WTC11 (cell line): ENCODE data around the gene WTIP. TPM values are rescaled to one million over a fixed set of nuclear protein-coding genes. Genes with fewer than 3 reads are reported as not detected.

Source experiments
- ATF6 ChIP-seq: sonication (generic); formaldehyde crosslinking; IDR thresholded peaks from 2 replicates; pipeline ENCODE4 v1.8.1; 2023; ENCODE audit warnings: mild to moderate bottlenecking, missing genetic modification reagents
- FOXJ3 ChIP-seq: sonication (generic); formaldehyde crosslinking; IDR thresholded peaks from 2 replicates; pipeline ENCODE4 v1.9.0; 2021; ENCODE audit warnings: missing genetic modification reagents, mild to moderate bottlenecking, borderline replicate concordance
- GRHL2 ChIP-seq: fragments of 250-450 bp; sonication (Bioruptor Pico); IDR thresholded peaks from 2 replicates; pipeline ENCODE4 v1.8.0; 2022; ENCODE audit warnings: mild to moderate bottlenecking, moderate library complexity; ENCODE audit not compliant: insufficient replicate concordance, severe bottlenecking
- GTF2I ChIP-seq: fragments of 250-450 bp; sonication (Bioruptor Pico); conservative IDR thresholded peaks from 2 replicates; pipeline ENCODE4 v1.4.0; 2021; ENCODE audit warnings: mild to moderate bottlenecking
- JAZF1 ChIP-seq: fragments of 250-450 bp; sonication (Bioruptor Pico); IDR thresholded peaks from 2 replicates; pipeline ENCODE4 v1.9.0; 2021; ENCODE audit warnings: moderate library complexity, mild to moderate bottlenecking, inconsistent platforms
- KAT7 ChIP-seq: sonication (generic); formaldehyde crosslinking; IDR thresholded peaks from 2 replicates; pipeline ENCODE4 v1.8.1; 2023; ENCODE audit warnings: missing genetic modification reagents, mild to moderate bottlenecking, borderline replicate concordance
- NFYB ChIP-seq: sonication (generic); formaldehyde crosslinking; conservative IDR thresholded peaks from 2 replicates; pipeline ENCODE4 v1.8.0; 2022; ENCODE audit warnings: low read depth, missing genetic modification reagents
- PRDM15 ChIP-seq: sonication (generic); formaldehyde crosslinking; IDR thresholded peaks from 2 replicates; pipeline ENCODE4 v1.8.0; 2022; ENCODE audit warnings: missing genetic modification reagents
- PREB ChIP-seq: sonication (generic); formaldehyde crosslinking; IDR thresholded peaks from 2 replicates; pipeline ENCODE4 v1.8.1; 2022; ENCODE audit warnings: mild to moderate bottlenecking, missing genetic modification reagents, moderate library complexity, borderline replicate concordance
- RELA ChIP-seq: sonication (generic); formaldehyde crosslinking; IDR thresholded peaks from 2 replicates; pipeline ENCODE4 v1.8.1; 2022; ENCODE audit warnings: missing genetic modification reagents, mild to moderate bottlenecking, borderline replicate concordance
- SOX15 ChIP-seq: fragments of 250-450 bp; sonication (Bioruptor Pico); IDR thresholded peaks from 2 replicates; pipeline ENCODE4 v1.9.0; 2021; ENCODE audit warnings: mild to moderate bottlenecking
- SP1 ChIP-seq: sonication (generic); formaldehyde crosslinking; conservative IDR thresholded peaks from 2 replicates; pipeline ENCODE4 v1.8.1; 2022; ENCODE audit warnings: missing genetic modification reagents
- TCF7 ChIP-seq: sonication (generic); formaldehyde crosslinking; IDR thresholded peaks from 2 replicates; pipeline ENCODE4 v1.8.0; 2022; ENCODE audit warnings: mild to moderate bottlenecking, low read depth, missing genetic modification reagents, moderate library complexity
- ZBTB21 ChIP-seq: sonication (generic); formaldehyde crosslinking; IDR thresholded peaks from 2 replicates; pipeline ENCODE4 v1.8.1; 2023; ENCODE audit warnings: mild to moderate bottlenecking, missing genetic modification reagents, borderline replicate concordance
- ZNF219 ChIP-seq: sonication (generic); formaldehyde crosslinking; IDR thresholded peaks from 2 replicates; pipeline ENCODE4 v1.8.0; 2023; ENCODE audit warnings: missing genetic modification reagents, mild to moderate bottlenecking, borderline replicate concordance
- ZNF232 ChIP-seq: sonication (generic); formaldehyde crosslinking; IDR thresholded peaks from 2 replicates; pipeline ENCODE4 v1.8.0; 2022; ENCODE audit warnings: mild to moderate bottlenecking, missing genetic modification reagents
- ZNF281 ChIP-seq: sonication (generic); formaldehyde crosslinking; IDR thresholded peaks from 2 replicates; pipeline ENCODE4 v1.8.0; 2023; ENCODE audit warnings: mild to moderate bottlenecking, missing genetic modification reagents
- ZNF423 ChIP-seq: fragments of 250-450 bp; sonication (Bioruptor Pico); IDR thresholded peaks from 2 replicates; pipeline ENCODE4 v2.1.2; 2022; ENCODE audit warnings: mild to moderate bottlenecking, moderate library complexity
- ZNF425 ChIP-seq: fragments of 250-450 bp; sonication (Bioruptor Pico); conservative IDR thresholded peaks from 2 replicates; pipeline ENCODE4 v1.9.0; 2021; ENCODE audit warnings: mild to moderate bottlenecking
- ZNF512 ChIP-seq: sonication (generic); formaldehyde crosslinking; IDR thresholded peaks from 2 replicates; pipeline ENCODE4 v1.8.1; 2022; ENCODE audit warnings: missing genetic modification reagents, borderline replicate concordance
- total RNA-seq: library from RNA; stranded (reverse); gene quantifications from 3 replicates; pipeline ENCODE4 v1.2.3, GENCODE V29; 2021
- TF ChIP-seq, protein P1 (sequence below): fragments of 250-450 bp; sonication (Bioruptor Pico); IDR thresholded peaks from 2 replicates; pipeline ENCODE4 v1.9.0; 2021; ENCODE audit warnings: moderate library complexity, mild to moderate bottlenecking, inconsistent platforms, borderline replicate concordance

WTIP gene
- total RNA-seq, 1 experiment from 2014 or later: 14.3 TPM

GRCh38 chr19:34501339-34502320 is 20.1 kb downstream of the WTIP start (continued):
- TF ChIP-seq ZNF281 (no peak), PRDM15 (CRISPR knock-in tag) (no peak), GRHL2 (CRISPR knock-in tag) (no peak), SOX15 (CRISPR knock-in tag) (no peak), GTF2I (CRISPR knock-in tag) (no peak), TCF7 (no peak), PREB (CRISPR knock-in tag) (no peak), RELA (no peak), ZNF512 (CRISPR knock-in tag) (no peak), FOXJ3 (CRISPR knock-in tag) (no peak), ATF6 (CRISPR knock-in tag) (no peak), ZNF423 (CRISPR knock-in tag) (peak; percentile 86), SP1 (CRISPR knock-in tag) (0 out of 2 replicates have a peak, but pooled peaks have one; percentile 50), ZNF425 (no peak), ZBTB21 (CRISPR knock-in tag) (no peak), NFYB (CRISPR knock-in tag) (no peak), ZNF219 (no peak), KAT7 (CRISPR knock-in tag) (no peak), ZNF232 (CRISPR knock-in tag) (no peak), JAZF1 (no peak)
- TF ChIP-seq, protein P1, sequence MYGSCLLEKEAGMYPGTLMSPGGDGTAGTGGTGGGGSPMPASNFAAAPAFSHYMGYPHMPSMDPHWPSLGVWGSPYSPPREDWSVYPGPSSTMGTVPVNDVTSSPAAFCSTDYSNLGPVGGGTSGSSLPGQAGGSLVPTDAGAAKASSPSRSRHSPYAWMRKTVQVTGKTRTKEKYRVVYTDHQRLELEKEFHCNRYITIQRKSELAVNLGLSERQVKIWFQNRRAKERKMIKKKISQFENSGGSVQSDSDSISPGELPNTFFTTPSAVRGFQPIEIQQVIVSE (CRISPR knock-in tag): no peak
